NCI-H345 (cell line): ENCODE measurements around the gene NPTXR.
"Not testable (repeated sequence)": the region's sequence is repeated elsewhere in the genome, so short reads cannot be mapped to it uniquely, and the experiment has no call there.

Experiments
- DNase-seq: peaks from one replicate; lab custom pipeline; 2025; lab: John Stamatoyannopoulos, UW

NPTXR gene

GRCh38 chr22:38830845-38831108 is 13.1 kb downstream of the NPTXR start:
- DNase-seq: no peak

- no peak for DNase-seq
Measured at GRCh38 chr22:38830026-38830844, 13.6 kb downstream of the NPTXR start.

- DNase-seq: no peak
Measured at GRCh38 chr22:38829485-38829884, 14.3 kb downstream of the NPTXR start.

DNA sequence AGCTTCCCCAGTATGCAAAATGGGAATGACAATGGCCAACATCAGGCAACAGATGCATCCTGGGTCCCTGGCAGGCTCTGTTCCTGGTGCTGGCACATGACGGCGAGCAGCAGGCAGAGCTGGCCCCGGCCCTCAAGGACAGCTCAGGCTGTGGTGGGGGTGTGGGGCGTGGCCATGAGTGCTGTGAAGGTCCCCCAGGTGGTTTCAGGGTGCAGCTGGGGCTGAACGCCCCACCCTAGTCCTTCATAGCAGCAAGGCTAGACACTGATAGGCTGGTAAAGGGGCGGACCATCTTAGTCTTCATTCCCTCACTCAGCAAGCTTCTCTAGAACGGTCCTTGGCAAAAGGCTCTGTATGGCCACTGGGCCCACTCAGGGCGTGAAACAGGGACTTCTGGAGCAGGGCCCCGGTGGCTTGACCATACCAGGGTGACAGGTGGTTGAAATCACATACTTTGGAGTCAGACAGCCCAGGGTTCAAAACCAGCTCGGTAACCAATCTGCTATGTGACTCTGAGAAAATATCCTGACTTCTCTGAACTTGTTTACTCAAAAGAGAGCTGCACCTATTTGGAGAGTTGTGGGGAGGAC is 15.1 kb downstream of the NPTXR start:
- DNase-seq: no peak

DNA sequence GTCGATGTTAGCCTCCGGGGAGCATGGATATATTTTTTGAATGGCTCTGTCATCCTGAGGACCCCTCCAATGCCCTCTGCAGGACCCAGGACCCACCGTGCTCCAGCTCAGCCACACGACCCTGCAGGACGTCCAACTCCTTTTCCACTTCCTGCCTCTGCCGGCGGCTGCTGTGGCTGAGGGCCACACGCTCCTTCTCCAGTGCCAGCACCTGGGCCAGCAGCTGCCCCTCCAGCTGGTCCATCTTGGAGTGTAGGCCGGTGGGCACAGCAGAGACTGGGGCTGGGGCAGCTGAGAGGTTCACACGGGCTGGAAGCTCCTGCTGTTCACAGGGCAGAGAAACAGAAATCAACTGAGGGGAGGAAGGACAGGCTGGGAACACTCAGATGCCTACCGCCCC is 15.6 kb downstream of the NPTXR start:
- DNase-seq: no peak

GRCh38 chr22:38827510-38827909 is 16.3 kb downstream of the NPTXR start:
- DNase-seq: no peak

DNA sequence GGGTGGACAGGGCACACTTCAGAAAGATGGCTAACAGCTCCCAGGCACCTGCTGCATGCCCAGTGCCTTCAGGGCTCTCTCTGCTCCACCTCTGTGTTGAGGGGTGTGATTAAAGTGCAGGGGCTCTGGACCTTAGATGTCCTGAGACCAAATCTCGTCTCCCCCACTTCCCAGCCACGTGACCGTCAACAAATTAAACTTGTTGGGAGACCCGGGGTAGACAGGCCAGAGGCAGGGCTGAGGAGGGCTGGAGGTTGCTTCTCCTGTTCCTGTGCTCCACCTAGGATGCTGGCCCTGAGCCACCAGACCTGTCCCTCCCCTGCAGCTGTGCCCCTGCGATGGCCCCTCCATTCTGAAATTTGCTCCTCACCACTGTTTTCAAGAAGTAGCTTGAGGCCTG is 17.0 kb downstream of the NPTXR start:
- no peak for DNase-seq

GRCh38 chr22:38826386-38826785 is 17.4 kb downstream of the NPTXR start:
- DNase-seq: no peak

GRCh38 chr22:38824585-38824984 is 19.2 kb downstream of the NPTXR start:
- DNase-seq: no peak

GRCh38 chr22:38823637-38824036 is 20.2 kb downstream of the NPTXR start:
- no peak for DNase-seq

DNA sequence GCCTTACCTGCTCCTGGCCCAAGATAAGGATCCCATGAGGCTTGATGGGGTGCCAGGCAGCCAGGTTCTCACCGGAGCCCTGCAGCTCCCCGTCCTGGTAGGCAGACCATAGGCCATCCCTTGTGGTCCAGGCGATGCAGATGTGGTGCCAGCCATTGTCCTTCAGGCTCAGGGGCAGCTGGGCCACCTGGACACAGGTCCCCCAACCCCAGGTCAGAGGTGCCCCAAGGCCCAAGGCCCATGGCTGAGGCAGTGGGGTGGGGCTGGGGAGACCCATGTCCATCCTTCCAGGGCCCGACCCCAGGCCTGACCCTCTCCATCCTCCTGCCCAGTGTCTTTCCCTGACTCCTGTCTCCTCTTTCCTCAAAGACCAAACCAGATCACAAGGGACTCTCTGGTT is 20.8 kb downstream of the NPTXR start:
- no peak for DNase-seq

GRCh38 chr22:38820020-38820419 is 23.8 kb downstream of the NPTXR start:
- DNase-seq: no peak

- DNase-seq: no peak
Measured at GRCh38 chr22:38819387-38819940, 24.4 kb downstream of the NPTXR start.

DNA sequence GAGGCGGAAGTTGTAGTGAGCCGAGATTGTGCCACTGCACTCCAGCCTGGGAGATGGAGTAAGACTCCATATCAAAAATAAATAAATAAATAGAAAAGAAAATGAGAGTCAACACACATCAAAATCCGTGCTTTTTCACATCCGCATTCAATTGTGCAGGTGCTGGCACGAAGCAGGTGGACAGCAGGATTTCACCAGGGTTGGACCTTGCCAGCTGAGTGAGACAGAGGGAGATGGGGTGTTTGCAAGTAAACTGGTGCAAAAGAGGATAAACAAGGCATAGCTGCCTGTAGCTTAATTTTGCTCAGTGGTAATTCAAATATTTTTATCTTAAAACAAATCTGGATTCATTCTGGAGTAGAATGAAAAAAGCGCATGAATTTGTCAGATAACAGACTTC is 26.6 kb downstream of the NPTXR start:
- DNase-seq: no peak

GRCh38 chr22:38815842-38816241 is 28.0 kb downstream of the NPTXR start:
- no peak for DNase-seq

- no peak for DNase-seq
Measured at GRCh38 chr22:38811241-38811640, 32.6 kb downstream of the NPTXR start.

DNA sequence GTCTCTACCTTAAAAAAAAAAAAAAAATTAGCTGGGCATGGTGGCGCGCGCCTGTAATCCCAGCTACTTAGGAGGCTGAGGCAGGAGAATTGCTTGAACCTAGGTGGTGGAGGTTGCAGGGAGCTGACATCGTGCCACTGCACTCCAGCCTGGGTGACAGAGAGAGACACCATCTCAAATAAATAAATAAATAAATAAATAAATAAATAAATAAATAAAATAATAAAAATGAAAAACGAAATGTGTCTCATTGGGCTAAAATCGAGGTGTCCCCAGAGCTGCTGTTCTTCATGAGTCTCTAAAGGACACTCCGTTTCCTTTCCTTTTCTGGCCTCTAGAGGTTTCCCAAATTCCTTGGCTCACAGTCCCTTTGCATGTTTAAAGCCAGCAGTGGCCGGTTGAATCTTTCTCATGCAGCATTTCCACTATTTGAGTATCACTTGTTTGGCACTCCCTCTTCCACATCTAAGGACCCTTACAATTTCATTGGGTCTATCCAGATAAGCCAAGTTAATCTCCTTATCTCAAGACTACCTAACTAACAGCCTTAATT is 38.7 kb downstream of the NPTXR start:
- DNase-seq: not testable (repeated sequence)

- DNase-seq: peak; percentile 66
Measured at GRCh38 chr22:38802671-38803121, 41.1 kb downstream of the NPTXR start.

DNA sequence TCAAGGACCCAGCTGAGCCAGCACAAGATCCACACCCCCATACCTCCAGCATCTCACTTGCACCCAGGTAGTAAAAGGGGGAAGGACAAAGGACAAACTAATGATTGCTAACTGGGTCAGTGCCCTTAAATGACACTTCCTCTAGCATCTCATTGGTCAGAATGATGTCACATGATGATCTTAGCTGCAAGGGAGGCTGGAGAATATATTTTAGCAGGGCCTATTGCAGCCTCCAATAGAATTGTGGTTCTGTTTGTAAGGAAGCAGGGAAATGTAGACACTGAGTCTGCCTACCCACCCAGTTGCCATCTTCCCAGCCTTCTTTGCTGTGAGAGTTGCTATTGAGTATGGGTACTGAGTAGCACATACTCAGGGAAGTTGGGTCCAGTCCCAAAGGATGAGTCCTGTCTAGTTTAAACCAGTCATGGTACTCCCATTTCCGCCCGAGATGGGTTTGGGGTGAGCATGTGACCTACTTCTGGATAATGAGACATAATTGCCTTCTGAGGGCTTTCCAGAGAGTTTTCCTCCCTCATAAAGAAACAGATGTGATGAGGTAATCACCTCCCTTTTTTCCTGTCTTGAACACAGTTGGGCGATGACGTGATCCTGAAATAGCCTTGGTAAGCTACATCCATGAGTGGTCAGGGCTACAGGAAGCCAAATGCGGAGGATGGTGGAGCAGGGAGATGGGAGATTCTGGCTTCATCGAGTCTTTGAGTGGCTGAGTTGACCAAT is 44.4 kb downstream of the NPTXR start:
- DNase-seq: no peak

DNA sequence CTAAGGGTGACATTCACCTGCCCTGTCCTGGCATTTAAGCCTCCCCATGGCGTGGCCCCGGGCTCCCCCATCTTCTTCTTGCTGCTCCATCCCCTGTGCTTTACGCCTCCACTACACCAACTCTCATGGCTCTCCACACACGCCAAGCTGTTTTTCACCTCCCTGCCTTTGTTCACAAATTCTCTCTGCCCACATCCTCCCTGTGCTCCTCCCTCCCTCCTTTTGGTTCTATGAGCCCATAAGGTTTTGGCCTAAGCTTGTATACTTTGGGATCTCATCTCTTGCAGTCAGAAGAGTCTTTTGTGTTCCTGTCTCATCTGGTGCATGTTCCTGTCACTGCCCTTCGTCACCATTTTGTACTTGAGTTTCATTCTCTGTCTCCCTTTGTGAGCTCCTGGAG is 45.3 kb downstream of the NPTXR start:
- DNase-seq: no peak

GRCh38 chr22:38796262-38796957 is 47.4 kb downstream of the NPTXR start:
- no peak for DNase-seq

DNA sequence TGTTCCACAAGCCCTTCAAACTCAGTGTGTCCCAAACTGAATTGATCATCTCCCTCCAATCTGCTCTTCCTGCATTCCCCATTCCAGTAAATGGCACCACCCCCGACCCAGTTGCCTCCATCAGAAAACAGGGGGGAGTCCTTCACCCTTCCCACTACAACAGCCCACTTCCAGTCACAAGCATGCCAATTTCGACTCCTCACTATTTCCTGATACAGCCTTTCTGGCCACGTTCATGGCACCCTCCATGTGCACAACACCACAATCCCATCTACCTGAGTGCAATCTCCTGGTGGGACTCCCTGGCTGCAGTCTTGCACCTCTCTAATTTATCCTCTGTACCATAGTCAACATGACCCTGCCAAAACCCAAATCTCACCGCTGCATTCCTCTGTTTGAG is 48.3 kb downstream of the NPTXR start:
- no peak for DNase-seq
